Naive thymus-derived CD8-positive, alpha-beta T cell (primary cell): ENCODE measurements around the gene ACTL8. TPM values are rescaled to one million over a fixed set of nuclear protein-coding genes. Genes with fewer than 3 reads are reported as not detected.

Experiments used
- ATAC-seq, 2 donors: fragments of 150-1000 bp; cut with Tn5 transposase in 1 of 2; sonication (Bioruptor Pico), chemical (Tn5 transposase) in 1 of 2; 1 replicate in 1 of 2; 2 replicates in 1 of 2; pipeline ENCODE4 v1.10.0; 2021; ENCODE audit warnings: mild to moderate bottlenecking in 2 of 2, moderate library complexity in 2 of 2
- POLR2A ChIA-PET: fragments of 350-600 bp; sonication (Branson Sonifier 250); formaldehyde crosslinking; loops from one replicate; lab custom pipeline; 2021; ENCODE audit warnings: antibody characterized with exemption; lab: Charles Lee
- DNase-seq, 10 donors: peaks; one replicate each; pipeline versions ENCODE4 v3.0.0 to v3.0.0-alpha.2; 2020 to 2022
- H3K27ac Mint-ChIP-seq, 10 donors: one replicate each; pipeline ENCODE4 v1.8.0; 2020 to 2022; ENCODE audit warnings: mild to moderate bottlenecking in 10 of 10, mixed read lengths in 10 of 10, moderate library complexity in 4 of 10, inconsistent platforms in 1 of 10
- H3K27me3 Mint-ChIP-seq, 5 donors: one replicate each; pipeline ENCODE4 v1.8.0; 2021 to 2022; ENCODE audit warnings: mixed read lengths in 5 of 5
- H3K36me3 Mint-ChIP-seq, 3 donors: one replicate each; pipeline ENCODE4 v1.8.0; 2020 to 2022; ENCODE audit warnings: mixed read lengths in 3 of 3, mild to moderate bottlenecking in 2 of 3, inconsistent platforms in 1 of 3
- H3K4me1 Mint-ChIP-seq, 4 donors: one replicate each; pipeline ENCODE4 v1.8.0; 2021 to 2022; ENCODE audit warnings: mixed read lengths in 4 of 4
- H3K4me3 Mint-ChIP-seq, 10 donors: one replicate each; pipeline ENCODE4 v1.8.0; 2020 to 2022; ENCODE audit warnings: mild to moderate bottlenecking in 10 of 10, mixed read lengths in 10 of 10, moderate library complexity in 6 of 10, inconsistent platforms in 1 of 10
- H3K9me3 Mint-ChIP-seq, 9 donors: one replicate each; pipeline ENCODE4 v1.8.0; 2020 to 2022; ENCODE audit warnings: mixed read lengths in 9 of 9, mild to moderate bottlenecking in 3 of 9, inconsistent platforms in 1 of 9, moderate library complexity in 1 of 9
- polyA plus RNA-seq, 3 donors: library from polyadenylated mRNA; unstranded; fragments of 300-500 nt; fragmentation: Illumina TruSeq; gene quantifications; one replicate each; pipeline ENCODE4 v1.2.3, GENCODE V29; 2021
- total RNA-seq, 8 experiments: library from RNA in 2 of 8; stranded (reverse) in 2 of 8; gene quantifications; one replicate each; pipeline ENCODE4 v1.2.3 and lab custom pipeline; 2021 to 2026

Gene ACTL8
- total and polyA plus RNA-seq, 5 experiments from 2014 or later, result not detected

DNA sequence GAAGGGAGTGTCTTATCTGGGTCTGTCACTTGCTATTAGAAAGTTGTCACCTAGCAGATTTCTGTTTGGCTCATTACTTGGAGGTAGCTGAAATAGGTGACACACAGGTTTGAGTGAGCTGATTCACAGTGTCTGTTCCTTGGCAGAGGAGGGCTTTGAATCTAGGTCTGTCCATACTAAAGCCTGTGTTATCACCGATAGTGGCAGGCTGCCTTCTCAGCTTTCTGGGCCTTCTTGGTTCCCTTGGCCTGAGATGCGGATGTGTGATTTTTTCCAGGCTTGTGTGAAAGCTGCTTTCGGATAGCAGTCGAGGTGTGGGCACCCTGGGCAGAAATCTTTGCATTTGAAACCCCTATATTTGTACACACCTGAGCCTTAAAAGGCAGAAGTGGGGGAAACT is 73.9 kb downstream of the ACTL8 start:
- DNase-seq, result no peak
- Mint-ChIP-seq H3K9me3 (peaks cover 0 to 4% (median 0%) of the 10 kb centered on the region in 9 donors), H3K4me3 (no peak overlapping the region), H3K27me3 (peaks cover 8 to 80% (median 28%) of the 10 kb centered on the region in 5 donors), H3K4me1 (no peaks in the 10 kb centered on the region), H3K27ac (no peak overlapping the region), H3K36me3 (no peaks in the 10 kb centered on the region)
- no peak for ATAC-seq
- POLR2A ChIA-PET, result no interaction called here

DNA sequence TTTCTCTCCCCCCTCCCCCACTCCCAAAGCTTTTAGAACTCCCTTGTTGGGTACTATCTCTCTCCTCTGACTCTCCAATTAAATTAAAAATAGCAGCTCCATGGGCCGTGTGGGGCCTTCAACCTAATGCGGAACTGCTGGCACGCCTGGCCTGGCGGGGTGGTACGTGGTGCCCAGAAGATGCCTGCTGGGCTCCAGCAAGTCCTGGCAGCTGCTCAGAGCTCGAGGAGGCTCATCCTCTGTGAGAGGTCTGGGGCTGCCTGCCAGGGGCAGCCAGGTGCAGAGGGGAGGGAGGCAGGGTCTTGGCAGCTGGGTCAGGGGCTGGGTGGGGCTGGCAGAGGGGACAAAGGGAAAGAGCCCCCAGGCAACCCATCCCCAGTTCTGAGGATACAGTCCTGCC is 74.4 kb downstream of the ACTL8 start:
- peaks cover 7 to 82% (median 28%) of the 10 kb centered on the region in 5 donors for H3K27me3 Mint-ChIP-seq
- no peak overlapping the region for H3K27ac Mint-ChIP-seq
- H3K9me3 Mint-ChIP-seq, result peaks cover 0 to 4% (median 0%) of the 10 kb centered on the region in 9 donors
- POLR2A ChIA-PET, result no interaction called here
- H3K4me3 Mint-ChIP-seq, result no peak overlapping the region
- H3K36me3 Mint-ChIP-seq, result no peaks in the 10 kb centered on the region
- DNase-seq, result no peak
- H3K4me1 Mint-ChIP-seq, result no peaks in the 10 kb centered on the region
- ATAC-seq, result no peak

DNA sequence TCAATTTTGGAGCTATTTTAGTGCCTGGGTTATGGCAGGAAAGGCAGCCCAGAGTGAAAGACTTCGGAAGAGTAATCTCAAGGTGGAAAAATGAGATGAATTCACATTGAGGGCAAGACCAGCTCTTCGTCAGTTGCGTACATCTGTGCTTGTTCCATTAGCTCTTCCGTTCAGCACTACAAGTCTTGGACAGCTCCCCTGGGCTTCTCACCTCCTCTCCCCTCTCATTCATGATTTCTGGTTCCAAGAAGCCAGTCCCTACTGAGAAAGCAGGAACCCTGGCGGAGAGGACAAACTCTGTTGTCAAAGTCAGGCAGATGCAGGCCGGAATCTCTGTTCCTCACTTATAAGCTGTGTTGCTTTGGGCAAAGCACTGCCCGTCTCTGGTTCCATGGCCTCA is 76.5 kb downstream of the ACTL8 start:
- DNase-seq (no peak), ATAC-seq (no peak)
- no peaks in the 10 kb centered on the region for H3K4me1 Mint-ChIP-seq
- no peak overlapping the region for H3K4me3 Mint-ChIP-seq
- peaks cover 5 to 87% (median 23%) of the 10 kb centered on the region in 5 donors for H3K27me3 Mint-ChIP-seq
- H3K36me3 Mint-ChIP-seq, result no peaks in the 10 kb centered on the region
- H3K9me3 Mint-ChIP-seq, result peaks cover 0 to 5% (median 0%) of the 10 kb centered on the region in 9 donors
- POLR2A ChIA-PET, result no interaction called here
- no peak overlapping the region for H3K27ac Mint-ChIP-seq

DNA sequence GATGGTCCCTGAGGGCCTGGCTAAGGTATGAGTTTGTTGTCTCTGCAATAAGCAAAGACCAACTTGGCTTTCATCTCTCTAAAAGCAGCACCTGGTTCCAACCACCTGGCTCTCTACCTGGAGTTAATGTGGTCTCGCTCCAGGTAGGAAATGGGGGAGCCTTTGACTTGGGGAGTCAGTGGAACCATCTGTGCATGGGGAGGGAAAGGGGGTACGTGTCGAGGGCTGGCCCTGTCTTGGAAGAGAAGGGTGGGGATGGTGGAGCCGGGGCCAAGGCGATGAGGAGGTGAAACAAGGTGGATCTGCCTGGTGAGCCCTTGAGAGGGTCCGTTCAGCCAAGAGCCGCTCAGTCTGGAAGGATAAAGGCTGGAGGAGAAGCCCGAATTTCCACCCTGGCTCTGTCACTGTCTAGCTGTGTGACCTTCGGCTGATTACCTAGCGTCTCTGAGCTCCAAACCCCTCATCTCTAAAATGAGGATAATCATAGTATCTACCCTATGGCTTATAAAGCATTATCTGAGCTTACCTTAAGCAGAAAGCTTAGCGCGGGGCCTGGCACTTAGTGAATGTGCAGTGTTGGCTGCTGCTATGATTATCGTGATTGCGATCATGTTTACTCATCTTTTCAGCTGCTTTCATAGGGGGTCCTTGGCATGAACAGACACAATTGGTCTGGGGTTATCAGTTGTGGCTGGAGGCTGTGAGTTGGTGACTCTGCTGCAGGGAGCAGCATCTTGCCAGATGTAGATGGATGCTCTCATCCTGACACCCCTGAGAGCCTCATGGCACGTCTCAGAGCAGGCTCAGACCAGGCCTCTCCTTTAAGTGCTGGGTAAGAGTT is 78.7 kb downstream of the ACTL8 start:
- no peak overlapping the region for H3K27ac Mint-ChIP-seq
- H3K36me3 Mint-ChIP-seq, result no peaks in the 10 kb centered on the region
- DNase-seq (no peak), ATAC-seq (no peak)
- H3K27me3 Mint-ChIP-seq, result peaks cover 5 to 67% (median 14%) of the 10 kb centered on the region in 5 donors
- POLR2A ChIA-PET, result no interaction called here
- no peaks in the 10 kb centered on the region for H3K4me1 Mint-ChIP-seq
- no peak overlapping the region for H3K4me3 Mint-ChIP-seq
- peaks cover 0 to 5% (median 0%) of the 10 kb centered on the region in 9 donors for H3K9me3 Mint-ChIP-seq

DNA sequence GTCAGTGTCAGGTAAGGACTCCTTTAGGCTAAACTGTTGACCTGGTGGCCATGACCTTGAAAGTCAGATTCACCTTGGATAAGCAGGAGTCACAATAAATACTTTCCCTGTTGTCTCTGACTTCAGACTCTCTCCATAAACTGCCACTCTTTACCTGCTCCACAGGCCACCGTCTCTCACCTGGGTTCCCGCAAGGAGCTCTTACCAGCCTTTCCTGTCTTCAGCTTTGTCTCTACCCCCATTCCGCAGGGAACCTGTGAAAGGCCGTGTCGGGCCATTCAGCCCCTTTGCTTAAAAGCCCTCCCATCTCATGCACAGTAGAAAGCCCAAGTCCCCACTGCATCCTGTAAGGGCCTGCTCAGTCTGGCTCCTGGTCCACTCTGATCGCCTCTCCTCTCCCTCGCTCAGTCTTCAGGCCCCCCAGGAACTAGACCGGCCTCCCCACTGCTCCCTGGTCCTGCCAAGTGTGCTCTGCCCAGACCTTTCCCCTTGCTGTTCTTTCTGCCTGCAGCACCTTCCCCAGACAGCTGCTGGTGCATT is 79.5 kb downstream of the ACTL8 start:
- DNase-seq, result no peak
- no peak for ATAC-seq
- POLR2A ChIA-PET, result no interaction called here
- no peaks in the 10 kb centered on the region for H3K36me3 Mint-ChIP-seq
- peaks cover 5 to 59% (median 14%) of the 10 kb centered on the region in 5 donors for H3K27me3 Mint-ChIP-seq
- peaks cover 0 to 5% (median 0%) of the 10 kb centered on the region in 9 donors for H3K9me3 Mint-ChIP-seq
- H3K27ac Mint-ChIP-seq, result peak overlapping the region in 1 of 10 donors; percentile 47
- no peaks in the 10 kb centered on the region for H3K4me1 Mint-ChIP-seq
- no peak overlapping the region for H3K4me3 Mint-ChIP-seq

DNA sequence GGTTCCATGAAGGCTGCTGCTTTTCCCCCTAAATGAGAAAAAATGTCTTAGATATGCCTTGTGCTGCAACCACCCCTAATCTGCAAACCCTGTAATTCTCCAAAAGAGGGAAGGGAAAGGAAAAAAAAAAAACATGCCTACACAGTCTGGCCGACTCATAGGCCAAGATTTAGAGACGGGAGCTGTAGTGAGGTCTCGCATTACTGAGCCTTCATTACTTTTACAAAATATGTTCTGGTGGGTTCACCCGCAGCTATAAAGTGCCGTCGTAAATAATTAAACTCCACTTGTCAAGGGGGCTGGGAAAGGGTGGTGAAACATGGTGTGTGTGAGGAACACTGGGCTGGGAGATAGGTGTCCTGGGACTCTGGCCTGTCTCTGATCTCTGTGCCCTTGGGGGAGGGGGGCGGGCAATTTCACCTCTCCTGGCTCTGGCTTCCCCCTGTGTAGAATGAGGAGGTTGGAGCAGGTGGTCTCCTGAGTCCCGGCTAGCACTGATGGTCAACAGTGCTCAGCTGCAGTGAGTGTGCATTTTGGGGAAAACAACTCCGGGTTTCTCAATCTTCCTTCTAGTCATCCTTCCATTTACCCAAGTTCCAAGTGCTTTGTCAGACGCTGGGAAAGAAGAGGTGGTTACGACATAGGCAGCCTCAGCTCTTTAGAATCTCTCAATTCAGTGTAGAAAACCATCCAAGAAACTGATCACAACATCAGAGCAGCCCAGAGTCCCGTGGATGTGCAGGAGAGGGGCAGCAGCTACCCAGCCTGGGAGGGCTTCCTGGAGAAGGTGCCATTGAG is 82.3 kb downstream of the ACTL8 start:
- no peaks in the 10 kb centered on the region for H3K4me1 Mint-ChIP-seq
- peaks cover 4 to 44% (median 18%) of the 10 kb centered on the region in 5 donors for H3K27me3 Mint-ChIP-seq
- ATAC-seq (no peak), DNase-seq (no peak)
- peak overlapping the region in 1 of 10 donors; percentile 37 for H3K27ac Mint-ChIP-seq
- peaks cover 0 to 5% (median 0%) of the 10 kb centered on the region in 9 donors for H3K9me3 Mint-ChIP-seq
- no peak overlapping the region for H3K4me3 Mint-ChIP-seq
- H3K36me3 Mint-ChIP-seq, result no peaks in the 10 kb centered on the region
- POLR2A ChIA-PET, result interaction anchor here (0.5 kb wide), 1 partner anchor 98 kb away, joined by 6 read pairs; no protein-coding TSS in a partner anchor

DNA sequence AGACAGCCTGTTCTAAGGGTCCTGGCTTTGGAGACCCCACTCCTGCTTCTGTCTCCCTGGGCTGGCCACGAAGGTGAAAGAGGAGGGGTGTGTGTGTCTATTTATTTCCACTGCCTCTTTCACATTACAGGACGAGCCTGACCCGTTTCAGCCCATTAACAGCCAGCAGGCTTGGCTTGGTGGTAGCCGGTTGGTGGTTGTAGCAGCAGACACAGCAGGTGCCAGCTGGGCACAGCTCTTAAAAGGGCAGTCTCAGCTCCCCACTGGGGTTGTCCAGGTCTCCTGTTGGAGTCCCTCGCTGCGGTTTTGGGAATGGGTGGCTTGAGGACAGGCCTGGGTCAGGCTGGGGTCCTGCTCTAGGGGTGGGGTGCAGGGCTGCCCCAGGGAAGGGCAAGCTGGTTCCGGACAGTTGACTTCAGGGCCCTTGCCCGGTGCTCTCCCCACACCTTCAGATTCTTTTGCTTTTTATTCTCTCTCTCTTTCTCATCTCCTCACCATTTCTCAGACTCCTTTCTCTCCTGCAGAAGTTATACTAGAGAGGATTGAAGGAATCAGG is 84.6 kb downstream of the ACTL8 start:
- POLR2A ChIA-PET, result no interaction called here
- DNase-seq (no peak), ATAC-seq (no peak)
- Mint-ChIP-seq H3K36me3 (no peaks in the 10 kb centered on the region), H3K27me3 (peaks cover 1 to 46% (median 32%) of the 10 kb centered on the region in 5 donors), H3K9me3 (peaks cover 0 to 5% (median 0%) of the 10 kb centered on the region in 9 donors), H3K27ac (no peak overlapping the region), H3K4me1 (no peaks in the 10 kb centered on the region), H3K4me3 (no peak overlapping the region)

DNA sequence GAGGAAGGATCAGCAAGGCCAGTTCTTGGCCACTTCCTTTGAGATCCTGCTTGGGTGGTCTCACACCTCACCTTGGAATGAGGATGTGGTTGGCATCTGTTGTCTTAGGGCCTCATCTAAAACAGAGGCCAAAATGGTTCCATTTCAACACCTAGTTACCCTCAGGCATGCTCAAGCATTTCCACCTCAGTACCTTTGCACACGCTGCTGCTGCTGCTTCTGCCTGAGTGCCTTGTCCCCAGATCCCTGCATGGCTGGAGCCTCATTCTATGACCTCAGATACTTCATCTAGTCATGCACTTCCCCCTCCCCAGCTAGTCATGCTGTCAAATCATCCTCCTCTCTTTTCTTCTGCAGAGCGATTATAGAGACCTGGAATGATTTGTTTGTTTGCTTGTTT is 86.8 kb downstream of the ACTL8 start:
- Mint-ChIP-seq H3K4me3 (no peak overlapping the region), H3K4me1 (no peaks in the 10 kb centered on the region), H3K9me3 (no peaks in the 10 kb centered on the region), H3K27ac (no peak overlapping the region), H3K27me3 (peaks cover 1 to 45% (median 36%) of the 10 kb centered on the region in 5 donors), H3K36me3 (no peaks in the 10 kb centered on the region)
- ATAC-seq (no peak), DNase-seq (no peak)
- POLR2A ChIA-PET, result no interaction called here

DNA sequence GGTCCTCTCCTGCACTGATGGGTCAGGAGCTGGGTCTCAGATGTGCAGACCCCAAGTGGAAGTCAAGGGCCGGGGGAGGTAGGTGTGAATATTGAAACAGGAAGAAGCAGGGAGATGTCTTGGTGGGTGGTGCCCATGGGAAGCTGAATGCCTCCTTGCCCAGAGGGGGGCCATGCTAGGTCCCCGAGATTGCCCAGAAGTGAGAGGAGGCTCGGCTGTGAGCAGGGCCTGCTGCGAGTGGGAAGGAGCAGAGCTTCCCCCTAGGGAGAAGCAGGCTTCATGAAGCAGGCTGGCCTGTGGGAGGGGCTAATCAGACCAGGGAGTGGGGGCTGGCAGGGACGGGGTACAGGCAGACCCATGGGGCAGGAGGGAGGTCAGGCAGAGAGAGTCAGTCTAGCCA is 87.6 kb downstream of the ACTL8 start:
- DNase-seq, result no peak
- no peaks in the 10 kb centered on the region for H3K36me3 Mint-ChIP-seq
- POLR2A ChIA-PET, result no interaction called here
- H3K9me3 Mint-ChIP-seq, result peaks cover 0 to 4% (median 0%) of the 10 kb centered on the region in 9 donors
- peaks cover 2 to 52% (median 37%) of the 10 kb centered on the region in 5 donors for H3K27me3 Mint-ChIP-seq
- no peak overlapping the region for H3K4me3 Mint-ChIP-seq
- no peaks in the 10 kb centered on the region for H3K4me1 Mint-ChIP-seq
- no peak for ATAC-seq
- H3K27ac Mint-ChIP-seq, result no peak overlapping the region

DNA sequence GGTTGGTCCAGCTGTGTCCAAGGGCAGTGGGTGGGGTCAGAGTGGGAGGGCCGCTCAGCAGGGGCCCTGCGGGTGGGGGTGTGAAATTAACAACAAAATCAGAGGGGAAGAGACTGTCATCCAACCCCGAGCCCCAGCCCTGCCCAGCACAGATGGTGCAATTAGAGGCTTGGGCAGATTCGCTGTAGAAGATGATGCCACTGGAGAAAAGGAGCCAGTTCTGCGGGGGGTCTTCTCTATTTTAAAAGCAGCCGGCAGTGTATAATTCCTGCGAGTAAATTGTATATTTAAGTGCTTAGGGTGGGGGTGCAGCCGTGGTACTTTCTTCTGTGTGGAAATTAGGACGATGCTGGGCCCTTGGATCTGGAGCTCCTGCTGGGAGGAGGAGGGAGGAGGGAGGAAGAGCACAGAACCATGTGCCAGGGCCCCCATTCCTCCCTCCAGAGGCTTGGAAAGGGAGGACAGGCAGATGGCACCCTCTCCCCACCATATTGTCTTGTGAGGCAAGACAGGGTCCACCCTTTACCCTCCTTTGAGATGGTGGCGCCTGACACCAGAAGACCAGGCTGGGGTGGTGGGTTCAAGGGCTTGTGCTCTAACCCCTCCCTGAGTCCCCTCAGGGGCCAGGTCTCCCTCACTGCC is 89.2 kb downstream of the ACTL8 start:
- H3K27ac Mint-ChIP-seq, result no peak overlapping the region
- DNase-seq, result no peak
- POLR2A ChIA-PET, result no interaction called here
- no peaks in the 10 kb centered on the region for H3K4me1 Mint-ChIP-seq
- peaks cover 2 to 58% (median 39%) of the 10 kb centered on the region in 5 donors for H3K27me3 Mint-ChIP-seq
- no peaks in the 10 kb centered on the region for H3K36me3 Mint-ChIP-seq
- H3K4me3 Mint-ChIP-seq, result no peak overlapping the region
- ATAC-seq, result no peak
- peaks cover 0 to 11% (median 3%) of the 10 kb centered on the region in 9 donors for H3K9me3 Mint-ChIP-seq

DNA sequence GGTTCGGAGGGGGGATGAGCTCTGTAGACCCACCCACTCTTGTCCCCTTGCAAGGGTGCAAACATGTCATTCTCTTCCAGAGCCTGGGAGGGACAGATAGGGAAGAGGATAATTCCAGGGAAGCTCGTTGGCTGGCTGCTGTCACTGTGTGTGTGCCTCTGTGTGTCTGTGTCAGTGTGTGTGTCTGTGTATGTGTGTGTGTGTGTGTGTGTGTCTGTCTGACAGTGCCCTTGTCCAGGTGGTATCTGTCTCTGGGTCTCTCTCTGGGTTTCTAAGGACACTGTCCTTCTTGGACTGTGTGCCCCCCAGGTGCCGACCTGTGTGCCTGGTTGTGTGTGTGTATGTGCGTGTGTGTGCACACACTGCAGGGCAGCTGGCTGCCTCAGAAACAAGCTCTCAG is 90.5 kb downstream of the ACTL8 start:
- H3K4me3 Mint-ChIP-seq, result no peak overlapping the region
- peaks cover 4 to 58% (median 41%) of the 10 kb centered on the region in 5 donors for H3K27me3 Mint-ChIP-seq
- no peak overlapping the region for H3K27ac Mint-ChIP-seq
- H3K9me3 Mint-ChIP-seq, result peaks cover 0 to 18% (median 3%) of the 10 kb centered on the region in 9 donors
- no peaks in the 10 kb centered on the region for H3K4me1 Mint-ChIP-seq
- POLR2A ChIA-PET, result no interaction called here
- DNase-seq, result no peak
- no peaks in the 10 kb centered on the region for H3K36me3 Mint-ChIP-seq
- no peak for ATAC-seq

DNA sequence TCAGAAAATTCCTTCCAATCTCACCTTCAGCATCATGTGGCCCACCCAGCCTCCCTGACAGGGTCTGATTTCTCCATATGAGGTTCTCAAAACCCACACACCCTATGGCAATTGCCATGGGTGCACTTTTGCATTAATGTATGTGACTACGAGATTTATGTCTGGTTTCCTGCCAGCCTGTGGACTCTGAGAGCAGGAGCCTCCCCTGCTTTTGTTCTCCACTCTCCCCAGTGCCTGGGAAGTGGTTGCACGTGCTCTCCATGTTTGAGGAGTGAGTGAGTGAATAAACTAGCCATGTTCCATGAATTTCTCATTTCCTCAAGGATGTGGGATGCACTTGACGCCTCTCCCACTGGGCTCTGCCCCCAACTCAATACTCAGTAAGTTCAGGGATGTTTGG is 91.2 kb downstream of the ACTL8 start:
- POLR2A ChIA-PET, result no interaction called here
- ATAC-seq, result no peak
- peaks cover 4 to 58% (median 38%) of the 10 kb centered on the region in 5 donors for H3K27me3 Mint-ChIP-seq

More for the DNA sequence above, 91.2 kb downstream of the ACTL8 start:
- Mint-ChIP-seq H3K36me3 (no peaks in the 10 kb centered on the region), H3K4me1 (no peaks in the 10 kb centered on the region), H3K4me3 (no peak overlapping the region), H3K27ac (no peak overlapping the region), H3K9me3 (peaks cover 0 to 18% (median 3%) of the 10 kb centered on the region in 9 donors)
- DNase-seq, result no peak
